Measurements from ENCODE around the gene FOXA2. TPM values are rescaled to one million over a fixed set of nuclear protein-coding genes. Genes with fewer than 3 reads are reported as not detected.

The FOXA2 gene
- total RNA-seq, 1 donor from 2014 or later: 18.9 TPM

DNA sequence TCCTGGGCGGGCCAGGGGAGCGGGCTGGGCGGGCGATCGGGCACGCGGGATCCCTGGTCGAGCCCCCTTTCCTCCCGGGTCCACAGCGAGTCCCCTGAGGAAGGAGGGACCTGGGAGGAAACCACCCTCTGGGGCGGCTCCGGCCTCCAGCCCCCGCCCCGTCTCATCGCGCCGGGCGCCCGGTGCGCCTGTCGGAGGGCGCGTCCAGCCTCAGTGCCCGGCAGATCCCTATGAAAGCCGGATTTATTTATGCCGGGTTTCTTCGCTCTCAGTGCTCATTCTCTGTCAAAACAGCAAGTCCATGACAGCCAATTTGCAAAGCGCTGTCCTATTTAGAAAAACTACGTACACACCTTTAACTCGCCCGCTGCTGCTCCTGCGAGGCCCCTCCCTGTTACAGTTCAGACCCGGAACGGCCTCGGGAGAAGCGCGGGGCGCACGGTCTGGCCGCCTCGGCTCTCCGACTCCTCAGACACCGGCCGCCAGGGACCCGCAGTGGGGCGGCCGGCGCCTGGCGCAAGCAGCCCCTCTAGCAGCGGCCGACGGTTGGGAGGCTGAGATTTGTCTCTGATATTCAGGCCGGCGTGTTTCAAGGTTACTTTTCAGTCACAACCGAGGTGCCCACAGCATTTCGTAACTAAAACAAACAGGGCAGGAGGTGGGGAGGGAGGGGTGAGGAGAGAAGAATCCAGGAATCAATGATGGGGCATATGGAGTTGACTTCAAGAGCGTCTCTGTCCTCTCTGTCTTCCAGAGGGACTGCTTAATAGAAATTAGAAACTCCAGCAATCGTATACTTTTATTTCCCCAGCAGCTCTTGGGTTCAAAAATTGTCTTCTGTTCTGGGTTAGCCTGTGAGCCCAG, 782 bp upstream of the FOXA2 start:
- DNase-seq (ENCODE audit: low spot score): peak; percentile 78
- peak; percentile 60 for ATAC-seq

GRCh38 chr20:22583773-22584521, 425 bp downstream of the FOXA2 start:
- DNase-seq (ENCODE audit: low spot score) (peak; percentile 86), ATAC-seq (peak; percentile 63)

DNA sequence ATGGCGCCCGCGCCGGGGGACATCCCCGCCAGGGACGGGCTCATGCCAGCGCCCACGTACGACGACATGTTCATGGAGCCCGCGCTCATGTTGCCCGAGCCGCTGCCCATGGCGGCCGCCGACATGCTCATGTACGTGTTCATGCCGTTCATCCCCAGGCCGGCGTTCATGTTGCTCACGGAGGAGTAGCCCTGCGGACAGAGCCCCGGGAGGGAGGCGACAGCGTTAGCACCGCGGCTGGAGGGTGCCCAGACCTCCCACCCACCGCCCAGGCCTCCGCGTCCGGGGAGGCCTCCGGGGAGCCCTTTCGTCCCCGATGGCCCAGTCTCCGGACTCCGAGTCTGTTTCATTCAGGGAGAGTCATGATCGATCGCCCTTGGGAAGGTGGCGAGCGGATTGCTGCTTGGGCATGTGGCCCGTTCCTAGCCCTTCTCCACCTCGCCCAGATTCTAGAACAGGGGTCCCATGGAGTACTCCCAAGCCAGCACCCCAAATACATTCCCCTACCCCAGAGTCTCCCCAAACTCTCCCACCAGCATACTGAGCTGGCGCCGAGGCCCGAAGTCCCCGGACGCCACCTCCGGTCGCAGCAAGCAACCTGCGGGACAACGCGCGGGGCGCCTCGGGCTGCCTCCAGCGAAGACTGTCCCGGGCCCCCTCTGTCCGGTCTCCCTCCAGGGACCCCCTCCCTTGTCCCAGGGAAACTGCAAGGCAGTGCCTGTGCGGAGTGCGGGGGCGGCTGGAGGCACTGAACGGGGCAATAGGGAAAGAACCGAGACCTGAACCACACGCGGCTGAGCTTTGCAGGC, 1.2 kb downstream of the FOXA2 start:
- ATAC-seq: no peak
- DNase-seq (ENCODE audit: low spot score): peak; percentile 57

DNA sequence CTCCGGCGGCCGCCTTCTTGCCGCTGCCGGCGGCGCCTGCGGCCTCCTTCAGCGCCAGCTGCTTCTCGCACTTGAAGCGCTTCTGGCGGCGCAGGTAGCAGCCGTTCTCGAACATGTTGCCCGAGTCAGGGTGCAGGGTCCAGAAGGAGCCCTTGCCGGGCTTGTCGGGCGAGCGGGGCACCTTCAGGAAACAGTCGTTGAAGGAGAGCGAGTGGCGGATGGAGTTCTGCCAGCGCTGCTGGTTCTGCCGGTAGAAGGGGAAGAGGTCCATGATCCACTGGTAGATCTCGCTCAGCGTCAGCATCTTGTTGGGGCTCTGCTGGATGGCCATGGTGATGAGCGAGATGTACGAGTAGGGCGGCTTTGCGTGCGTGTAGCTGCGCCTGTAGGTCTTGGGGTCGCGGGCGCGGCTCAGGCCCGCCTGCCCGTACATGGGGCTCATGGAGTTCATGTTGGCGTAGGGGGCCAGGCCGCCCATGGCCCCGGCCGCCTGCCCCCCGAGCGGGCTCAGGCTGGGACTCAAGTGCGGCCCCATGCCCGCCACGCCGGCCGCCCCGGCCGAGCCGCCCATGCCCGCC, 1.9 kb downstream of the FOXA2 start:
- DNase-seq (ENCODE audit: low spot score): peak; percentile 47
- ATAC-seq: no peak

DNA sequence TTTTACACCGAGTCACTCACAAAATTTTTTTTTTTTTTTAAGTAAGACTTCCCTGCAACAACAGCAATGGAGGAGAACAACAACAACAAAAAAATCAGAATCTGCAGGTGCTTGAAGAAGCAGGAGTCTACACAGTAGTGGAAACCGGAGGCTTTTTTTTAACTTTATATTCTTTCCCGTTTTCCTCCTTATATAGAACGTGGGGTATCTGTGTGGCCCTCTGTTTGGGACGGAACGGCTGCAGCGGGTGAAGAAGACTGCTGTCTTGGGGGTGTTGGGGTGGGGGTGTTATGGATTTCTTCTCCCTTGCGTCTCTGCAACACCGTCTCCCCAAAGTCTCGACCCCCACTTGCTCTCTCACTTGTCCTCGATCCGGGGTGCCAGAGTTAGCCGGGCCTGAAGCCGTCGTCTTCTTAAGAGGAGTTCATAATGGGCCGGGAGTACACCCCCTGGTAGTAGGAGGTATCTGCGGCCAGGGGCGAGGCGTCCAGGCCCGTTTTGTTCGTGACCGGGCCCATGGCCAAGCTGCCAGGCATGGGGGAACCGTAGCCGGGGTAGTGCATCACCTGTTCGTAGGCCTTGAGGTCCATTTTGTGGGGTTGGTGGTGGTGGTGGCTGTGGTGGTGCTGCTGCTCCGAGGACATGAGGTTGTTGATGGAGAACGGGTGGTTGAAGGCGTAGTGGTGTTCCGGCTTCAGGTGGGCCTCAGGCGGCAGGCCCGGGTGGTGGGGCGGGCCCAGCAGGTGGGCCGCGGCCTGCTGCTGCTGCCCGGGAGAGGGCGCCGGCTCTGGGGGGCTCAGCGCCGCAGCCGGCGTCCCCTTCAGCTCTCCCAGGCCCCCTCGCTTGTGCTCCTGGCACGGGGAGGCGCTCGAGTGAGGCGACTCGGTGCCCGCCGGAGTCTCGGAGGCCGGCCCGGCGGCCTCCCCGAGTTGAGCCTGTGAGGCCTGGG, 2.7 kb downstream of the FOXA2 start:
- DNase-seq (ENCODE audit: low spot score): no peak

DNA sequence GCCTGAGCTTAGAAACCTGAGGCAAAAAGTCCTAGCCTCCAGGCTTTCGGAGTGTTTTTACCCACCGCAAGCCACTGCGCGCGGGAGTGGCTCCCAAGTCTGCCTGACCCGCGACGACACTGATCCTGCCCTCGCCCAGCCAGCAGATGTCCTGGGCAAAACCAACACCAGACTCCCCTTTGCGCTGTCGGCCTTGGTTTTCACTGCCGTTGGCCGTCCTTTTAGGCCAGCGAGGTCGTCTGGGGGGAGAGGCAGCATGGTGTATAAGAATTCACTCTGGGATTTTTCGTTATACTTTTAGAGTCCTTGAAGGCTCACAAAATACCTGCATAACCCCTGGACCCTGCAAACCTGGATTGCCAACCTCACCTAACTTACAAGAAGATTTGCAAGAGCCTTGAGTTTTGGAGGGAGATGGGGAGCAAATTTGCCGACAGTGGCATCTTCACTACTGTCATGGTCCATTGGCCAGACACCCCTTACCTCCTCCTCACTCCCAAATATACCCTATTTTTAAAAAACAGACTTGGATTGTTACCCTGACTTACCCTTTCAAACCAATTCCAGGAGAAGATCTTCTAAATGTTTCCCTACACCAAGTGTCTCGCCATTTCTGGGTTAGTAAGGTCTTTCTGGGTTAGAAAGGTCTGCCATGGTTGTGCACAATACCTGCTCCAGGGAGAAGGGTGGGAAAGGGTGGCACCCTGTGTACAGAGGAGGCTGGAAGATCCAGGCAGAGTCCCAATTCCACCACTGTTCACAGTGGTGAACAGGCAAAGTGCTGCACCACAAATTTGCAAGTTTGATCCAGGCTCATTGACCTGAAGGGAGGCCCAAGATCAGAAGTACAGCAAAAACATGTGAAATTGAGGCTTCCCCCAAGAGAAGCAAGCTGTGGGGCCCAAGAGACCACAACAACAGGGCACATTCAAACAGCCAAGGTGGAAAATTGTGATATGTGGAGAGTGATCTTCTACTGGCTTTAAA, 4.4 kb downstream of the FOXA2 start:
- DNase-seq (ENCODE audit: low spot score): peak; percentile 76

More for the DNA sequence above, 2.7 kb downstream of the FOXA2 start:
- no peak for ATAC-seq

GRCh38 chr20:22579119-22579427, 5.3 kb downstream of the FOXA2 start:
- no peak for ATAC-seq
- no peak for DNase-seq (ENCODE audit: low spot score)

More for the DNA sequence above, 4.4 kb downstream of the FOXA2 start:
- ATAC-seq: peak; percentile 25

- ATAC-seq (peak; percentile 46), DNase-seq (ENCODE audit: low spot score) (peak; percentile 70)
These were observed 5.9 kb downstream of the FOXA2 start for GRCh38 chr20:22578221-22579118.

GRCh38 chr20:22577515-22578220, 6.7 kb downstream of the FOXA2 start:
- no peak for DNase-seq (ENCODE audit: low spot score)
- ATAC-seq: peak; percentile 3

GRCh38 chr20:22576733-22577514, 7.4 kb downstream of the FOXA2 start:
- no peak for DNase-seq (ENCODE audit: low spot score)
- ATAC-seq: no peak

- ATAC-seq (peak; percentile 7), DNase-seq (ENCODE audit: low spot score) (no peak)
These were observed 8.1 kb downstream of the FOXA2 start for GRCh38 chr20:22576273-22576672.

GRCh38 chr20:22575737-22576136, 8.6 kb downstream of the FOXA2 start:
- DNase-seq (ENCODE audit: low spot score) (no peak), ATAC-seq (no peak)

- ATAC-seq (peak; percentile 1), DNase-seq (ENCODE audit: low spot score) (no peak)
These were observed 9.2 kb downstream of the FOXA2 start for GRCh38 chr20:22575087-22575721.

- DNase-seq (ENCODE audit: low spot score): no peak
- ATAC-seq: no peak
These were observed 9.8 kb downstream of the FOXA2 start for GRCh38 chr20:22574545-22575086.

GRCh38 chr20:22572491-22572890, 11.9 kb downstream of the FOXA2 start:
- ATAC-seq (peak; percentile 2), DNase-seq (ENCODE audit: low spot score) (no peak)

Measured in left lobe of liver (tissue), 2 donors.